H1 (cell line): ENCODE measurements around the gene KCNK15. TPM values are rescaled to one million over a fixed set of nuclear protein-coding genes. Genes with fewer than 3 reads are reported as not detected.

Source experiments
- CTCF ChIA-PET: fragments of 300-600 bp; sonication (Branson Sonifier 250); formaldehyde crosslinking; loops from one replicate; lab custom pipeline; 2021; ENCODE audit not compliant: partially characterized antibody; lab: Charles Lee
- POLR2A ChIA-PET: fragments of 300-600 bp; sonication (Branson Sonifier 250); formaldehyde crosslinking; loops from one replicate; lab custom pipeline; 2021; ENCODE audit warnings: inconsistent platforms; ENCODE audit not compliant: partially characterized antibody; lab: Charles Lee
- DNase-seq, 2 experiments: peaks; one replicate each; pipeline versions ENCODE4 v3.0.0 to v3.0.0-alpha.2; 2010 to 2022; ENCODE audit warnings: low spot score in 2 of 2, low read depth in 1 of 2, mixed read lengths in 1 of 2
- FAIRE-seq: peaks from 2 replicates; lab custom pipeline; 2011; peaks lifted over from hg19 to GRCh38; lab: Jason Lieb, UNC
- H2AFZ ChIP-seq: 2 replicates; pipeline ENCODE4 v1.8.1; 2012; ENCODE audit warnings: low read length, inconsistent platforms
- H2AK5ac ChIP-seq: 2 replicates; pipeline ENCODE4 v1.6.1; 2013; ENCODE audit warnings: low read depth, low read length
- H2BK120ac ChIP-seq: replicated peaks from 2 replicates; pipeline ENCODE3; 2013; ENCODE audit warnings: low read depth, low read length, inconsistent platforms
- H2BK12ac ChIP-seq: 2 replicates; pipeline ENCODE4 v1.6.1; 2013; ENCODE audit warnings: low read depth, low read length
- H2BK15ac ChIP-seq: 2 replicates; pipeline ENCODE4 v1.6.1; 2013; ENCODE audit warnings: low read length
- H2BK20ac ChIP-seq: 2 replicates; pipeline ENCODE4 v1.6.1; 2013; ENCODE audit warnings: low read length
- H2BK5ac ChIP-seq: 2 replicates; pipeline ENCODE4 v1.6.1; 2013; ENCODE audit warnings: low read depth, low read length
- H3K14ac ChIP-seq: 2 replicates; pipeline ENCODE4 v1.6.1; 2013; ENCODE audit warnings: inconsistent platforms; ENCODE audit not compliant: insufficient read length
- H3K18ac ChIP-seq: 2 replicates; pipeline ENCODE4 v1.6.1; 2013; ENCODE audit warnings: low read length; ENCODE audit errors: extremely low read depth
- H3K23ac ChIP-seq: 2 replicates; pipeline ENCODE4 v1.6.1; 2013; ENCODE audit warnings: inconsistent platforms; ENCODE audit not compliant: insufficient read length
- H3K23me2 ChIP-seq: 2 replicates; pipeline ENCODE4 v1.6.1; 2013; ENCODE audit warnings: low read depth, low read length
- H3K27ac ChIP-seq: 2 replicates; pipeline ENCODE4 v1.6.1; 2011; ENCODE audit warnings: low read depth, low read length, inconsistent platforms
- H3K27me3 ChIP-seq, 4 experiments: replicated peaks in 1 of 4; 1 replicate in 1 of 4; 2 replicates in 3 of 4; pipeline versions ENCODE4 v1.6.1 to v1.8.1; 2011 to 2013; ENCODE audit warnings: low read length in 3 of 4, mild to moderate bottlenecking in 3 of 4, inconsistent platforms in 2 of 4, mixed read lengths in 2 of 4, moderate library complexity in 1 of 4; ENCODE audit not compliant: control insufficient read depth in 3 of 4, insufficient read depth in 3 of 4; ENCODE audit errors: extremely low read depth in 1 of 4
- H3K36me3 ChIP-seq, 4 experiments: 2 replicates each; pipeline versions ENCODE4 v1.6.1 to v1.8.1; 2011 to 2013; ENCODE audit warnings: mild to moderate bottlenecking in 4 of 4, low read length in 3 of 4, moderate library complexity in 2 of 4, control low read depth in 1 of 4, inconsistent platforms in 1 of 4; ENCODE audit not compliant: insufficient read depth in 4 of 4, control insufficient read depth in 2 of 4
- H3K4ac ChIP-seq: replicated peaks from 2 replicates; pipeline ENCODE3; 2013; ENCODE audit warnings: low read length, low read depth, mixed read lengths, inconsistent platforms; ENCODE audit not compliant: insufficient read length
- H3K4me1 ChIP-seq, 4 experiments: replicated peaks in 1 of 4; 1 replicate in 1 of 4; 2 replicates in 3 of 4; pipeline versions ENCODE4 v1.6.1 to v1.8.1; 2011 to 2013; ENCODE audit warnings: low read length in 3 of 4, inconsistent platforms in 2 of 4, mixed read lengths in 1 of 4; ENCODE audit not compliant: insufficient read depth in 4 of 4, control insufficient read depth in 3 of 4
- H3K4me2 ChIP-seq, 2 experiments: 2 replicates each; pipeline versions ENCODE4 v1.6.1 to v1.8.1; 2011 to 2013; ENCODE audit warnings: low read depth in 2 of 2, low read length in 2 of 2, control low read depth in 1 of 2, inconsistent platforms in 1 of 2, mild to moderate bottlenecking in 1 of 2; ENCODE audit not compliant: insufficient read depth in 1 of 2
- H3K4me3 ChIP-seq, 4 experiments: fragments of 200-600, 300-600 bp in 1 of 4; sonication (generic), shearing (Covaris generic), sonication (Bioruptor Twin) in 1 of 4; 2 replicates each; pipeline versions ENCODE4 v1.5.1 to v1.8.1; 2011 to 2016; ENCODE audit warnings: low read length in 4 of 4, low read depth in 3 of 4, control low read depth in 2 of 4, inconsistent platforms in 2 of 4, mild to moderate bottlenecking in 2 of 4, mixed read lengths in 1 of 4, moderate library complexity in 1 of 4; ENCODE audit not compliant: insufficient read depth in 2 of 4; ENCODE audit errors: extremely low read depth in 1 of 4
- H3K56ac ChIP-seq: replicated peaks from 2 replicates; pipeline ENCODE3; 2013; ENCODE audit warnings: low read depth, mild to moderate bottlenecking, mixed read lengths, low read length, inconsistent platforms; ENCODE audit not compliant: insufficient read length
- H3K79me1 ChIP-seq: 2 replicates; pipeline ENCODE4 v1.6.1; 2013; ENCODE audit warnings: low read depth, low read length, control low read depth
- H3K79me2 ChIP-seq, 2 experiments: 2 replicates each; pipeline versions ENCODE4 v1.6.1 to v1.8.1; 2012 to 2013; ENCODE audit warnings: low read length in 2 of 2, mild to moderate bottlenecking in 2 of 2, inconsistent platforms in 1 of 2; ENCODE audit not compliant: insufficient read depth in 2 of 2, control insufficient read depth in 1 of 2
- H3K9ac ChIP-seq, 4 experiments: replicated peaks in 1 of 4; 1 replicate in 1 of 4; 2 replicates in 3 of 4; pipeline versions ENCODE4 v1.6.1 to v1.8.1; 2011 to 2013; ENCODE audit warnings: low read depth in 3 of 4, low read length in 3 of 4, control low read depth in 2 of 4, mild to moderate bottlenecking in 2 of 4, moderate library complexity in 2 of 4, inconsistent platforms in 1 of 4; ENCODE audit errors: extremely low read depth in 1 of 4
- H3K9me3 ChIP-seq, 2 experiments: 2 replicates each; pipeline versions ENCODE4 v1.6.1 to v1.8.1; 2012 to 2013; ENCODE audit warnings: mild to moderate bottlenecking in 2 of 2, moderate library complexity in 2 of 2, control low read depth in 1 of 2, inconsistent platforms in 1 of 2, low read depth in 1 of 2, low read length in 1 of 2, mixed read lengths in 1 of 2; ENCODE audit not compliant: insufficient read depth in 2 of 2
- H4K20me1 ChIP-seq, 2 experiments: replicated peaks in 1 of 2; 2 replicates each; pipeline versions ENCODE3 to v1.8.1; 2011 to 2013; ENCODE audit warnings: inconsistent platforms in 2 of 2, low read length in 2 of 2, mild to moderate bottlenecking in 1 of 2; ENCODE audit not compliant: insufficient read depth in 2 of 2, control insufficient read depth in 1 of 2
- H4K5ac ChIP-seq: 2 replicates; pipeline ENCODE4 v1.6.1; 2013; ENCODE audit warnings: low read length, low read depth, mixed read lengths, inconsistent platforms; ENCODE audit not compliant: insufficient read length
- H4K8ac ChIP-seq: 2 replicates; pipeline ENCODE4 v1.8.0; 2013; ENCODE audit warnings: mild to moderate bottlenecking, moderate library complexity, low read length, inconsistent platforms; ENCODE audit not compliant: insufficient read depth; ENCODE audit errors: extremely low read depth
- H4K91ac ChIP-seq: replicated peaks from 2 replicates; pipeline ENCODE3; 2013; ENCODE audit warnings: low read length, mixed read lengths, inconsistent platforms; ENCODE audit not compliant: insufficient read length
- ATF3 ChIP-seq: IDR thresholded peaks from 2 replicates; pipeline ENCODE4 v1.6.1; 2011; ENCODE audit warnings: low read depth, mild to moderate bottlenecking, low read length; ENCODE audit not compliant: insufficient read depth
- BACH1 ChIP-seq: IDR thresholded peaks from 2 replicates; pipeline ENCODE4 v1.6.1; 2012; ENCODE audit warnings: low read length, improper control_type of control experiment
- CREB1 ChIP-seq: IDR thresholded peaks from 2 replicates; pipeline ENCODE4 v1.6.1; 2012; ENCODE audit warnings: inconsistent platforms
- CTBP2 ChIP-seq: IDR thresholded peaks from 2 replicates; pipeline ENCODE4 v1.7.0; 2011; ENCODE audit warnings: borderline replicate concordance, mild to moderate bottlenecking, moderate library complexity, mixed read lengths, low read length; ENCODE audit not compliant: insufficient read depth, insufficient read length
- EGR1 ChIP-seq: IDR thresholded peaks from 2 replicates; pipeline ENCODE4 v1.6.1; 2011; ENCODE audit warnings: low read depth, low read length, borderline replicate concordance
- MAX ChIP-seq: IDR thresholded peaks from 2 replicates; pipeline ENCODE4 v1.6.1; 2012; ENCODE audit warnings: inconsistent platforms
- POU5F1 ChIP-seq: IDR thresholded peaks from 2 replicates; pipeline ENCODE4 v1.6.1; 2011; ENCODE audit warnings: low read depth, mild to moderate bottlenecking, low read length, moderate library complexity
- RXRA ChIP-seq: IDR thresholded peaks from 2 replicates; pipeline ENCODE4 v1.6.1; 2011; ENCODE audit warnings: low read depth, mild to moderate bottlenecking, low read length, moderate library complexity; ENCODE audit not compliant: insufficient read depth
- WGBS, 2 experiments: shearing (Covaris generic) in 1 of 2; methylation state at CpG; one replicate each; pipeline versions ENCODE4 v1.1.6 to v1.1.7; 2013 to 2015; ENCODE audit warnings: low lambda C conversion rate in 2 of 2, mixed read lengths in 2 of 2, inconsistent platforms in 1 of 2, low coverage in 1 of 2, missing lambda C conversion rate in 1 of 2; ENCODE audit not compliant: insufficient replicate concordance in 2 of 2, insufficient coverage in 1 of 2, insufficient read length in 1 of 2; ENCODE audit errors: extremely low coverage in 1 of 2, missing lambda C conversion rate in 1 of 2; 5-methylcytosine and 5-hydroxymethylcytosine counted together
- polyA plus RNA-seq, 7 experiments: library from polyadenylated mRNA; depleted of rRNA in 3 of 7; stranded (reverse) in 5 of 7; unstranded in 2 of 7; fragments of >200 nt in 5 of 7; fragments of 200-250 nt in 2 of 7; gene quantifications; 1 replicate in 5 of 7; 2 replicates in 1 of 7; 4 replicates in 1 of 7; pipeline versions ENCODE4 v1.2.1 to v1.2.3, GENCODE V29; 2011 to 2013; ENCODE audit warnings: missing spikeins in 2 of 7, mixed read lengths in 2 of 7
- total RNA-seq: library from RNA; stranded (reverse); fragmentation: NEBNext Ultra II Directional; extraction: Animal tissue kit (Norgen Biotek cat#: 25700); gene quantifications from 2 replicates; pipeline ENCODE4 v1.2.1, GENCODE V29; 2021

KCNK15 gene
- total and polyA plus RNA-seq, 2 of the 8 experiments (the other 6 are each of a cell fraction or from before 2014, with no cell fraction given) = 0.24 to 0.33 TPM

GRCh38 chr20:44790638-44791393, 45.2 kb downstream of the KCNK15 start:
- Histone ChIP-seq H3K79me2 (peaks cover 0 to 5% of the 10 kb centered on the region in 2 experiments; a peak in 2 of 4 replicates), H3K27ac (no peak overlapping the region), H3K18ac (no peak overlapping the region), H3K36me3 (no peaks in the 10 kb centered on the region), H3K23me2 (no peaks in the 10 kb centered on the region), H2AFZ (no peak overlapping the region), H3K14ac (no peak overlapping the region), H3K4me3 (no peak overlapping the region), H2BK20ac (no peak overlapping the region), H4K91ac (no peak overlapping the region), H2AK5ac (no peak overlapping the region), H3K56ac (no peak overlapping the region), H3K9ac (no peak overlapping the region), H3K27me3 (no peaks in the 10 kb centered on the region), H4K20me1 (peaks cover 4 to 5% of the 10 kb centered on the region in 2 experiments), H2BK120ac (no peak overlapping the region), H4K8ac (no peak overlapping the region), H3K4ac (no peak overlapping the region), H2BK12ac (no peak overlapping the region), H2BK5ac (no peak overlapping the region), H3K23ac (no peak overlapping the region), H3K4me2 (no peak overlapping the region), H3K79me1 (peaks cover 5% of the 10 kb centered on the region; the same call in 1 of the 2 replicates), H2BK15ac (no peak overlapping the region), H3K9me3 (no peaks in the 10 kb centered on the region), H3K4me1 (peaks cover 1 to 12% (median 9%) of the 10 kb centered on the region in 4 experiments; a peak in 6 of 7 replicates), H4K5ac (no peak overlapping the region)
- DNase-seq (no peak), FAIRE-seq (no peak)
- ChIA-PET POLR2A (interaction anchor here (1.1 to 1.4 kb wide), 2 partner anchors 10 to 11 kb away, joined by 4 read pairs; no protein-coding TSS in a partner anchor), CTCF (interaction anchor here (0.8 to 11.1 kb wide), 7 partner anchors 11 to 470 kb away, joined by 3 to 170 read pairs (median 3); no protein-coding TSS in a partner anchor)
- TF ChIP-seq EGR1 = no peak
- no peak for TF ChIP-seq RXRA
- TF ChIP-seq CTBP2 = no peak
- TF ChIP-seq ATF3 = no peak
- no peak for TF ChIP-seq POU5F1
- no peak for TF ChIP-seq BACH1
- TF ChIP-seq CREB1 = no peak
- no peak for TF ChIP-seq MAX
- 92% methylated on average over 11 of the region's 11 CpGs; no CpG with 5 or more reads in 1 of the 2 experiments for WGBS, 2 experiments
